H1 (cell line): ENCODE data around the gene PPP1R12B. TPM values are rescaled to one million over a fixed set of nuclear protein-coding genes. Genes with fewer than 3 reads are reported as not detected.

ENCODE experiments used
- EGR1 ChIP-seq: IDR thresholded peaks from 2 replicates; pipeline ENCODE4 v1.6.1; 2011; ENCODE audit warnings: low read depth, low read length, borderline replicate concordance
- HDAC2 ChIP-seq, 2 experiments: fragments of 300-600 bp in 1 of 2; sonication (generic) in 1 of 2; IDR thresholded peaks; 2 replicates each; pipeline ENCODE4 v1.6.1; 2011 to 2012; ENCODE audit warnings: low read depth in 2 of 2, low read length in 2 of 2, mild to moderate bottlenecking in 2 of 2, moderate library complexity in 2 of 2, borderline replicate concordance in 1 of 2, inconsistent platforms in 1 of 2
- NRF1 ChIP-seq: IDR thresholded peaks from 2 replicates; pipeline ENCODE4 v1.6.1; 2011; ENCODE audit warnings: mild to moderate bottlenecking, low read depth, low read length, improper control_type of control experiment
- RBBP5 ChIP-seq: IDR thresholded peaks from 2 replicates; pipeline ENCODE4 v1.7.1; 2012; ENCODE audit warnings: low read depth, mild to moderate bottlenecking, inconsistent platforms, low read length, moderate library complexity, borderline replicate concordance
- polyA plus RNA-seq, 7 experiments: library from polyadenylated mRNA; depleted of rRNA in 3 of 7; stranded (reverse) in 5 of 7; unstranded in 2 of 7; fragments of >200 nt in 5 of 7; fragments of 200-250 nt in 2 of 7; gene quantifications; 1 replicate in 5 of 7; 2 replicates in 1 of 7; 4 replicates in 1 of 7; pipeline versions ENCODE4 v1.2.1 to v1.2.3, GENCODE V29; 2011 to 2013; ENCODE audit warnings: missing spikeins in 2 of 7, mixed read lengths in 2 of 7
- total RNA-seq: library from RNA; stranded (reverse); fragmentation: NEBNext Ultra II Directional; extraction: Animal tissue kit (Norgen Biotek cat#: 25700); gene quantifications from 2 replicates; pipeline ENCODE4 v1.2.1, GENCODE V29; 2021
- TF ChIP-seq, protein P1 (sequence below): IDR thresholded peaks from 2 replicates; pipeline ENCODE4 v1.6.1; 2012; ENCODE audit warnings: inconsistent platforms

Gene PPP1R12B
- total and polyA plus RNA-seq, 2 of the 8 experiments (the other 6 are each of a cell fraction or from before 2014, with no cell fraction given): 7.9 to 18.7 TPM

GRCh38 chr1:202593845-202594244, 245.3 kb downstream of the PPP1R12B start (continued):
- TF ChIP-seq EGR1 (no peak), NRF1 (no peak), RBBP5 (no peak), HDAC2 (IDR thresholded peaks at IDR 0.05; ENCODE audit: borderline replicate concordance in 1 of 2, low read depth in 2 of 2, low read length in 2 of 2) (no peak)
- TF ChIP-seq, protein P1, sequence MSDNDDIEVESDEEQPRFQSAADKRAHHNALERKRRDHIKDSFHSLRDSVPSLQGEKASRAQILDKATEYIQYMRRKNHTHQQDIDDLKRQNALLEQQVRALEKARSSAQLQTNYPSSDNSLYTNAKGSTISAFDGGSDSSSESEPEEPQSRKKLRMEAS: no peak
